ENCODE measurements around the gene TRIB2. TPM values are rescaled to one million over a fixed set of nuclear protein-coding genes. Genes with fewer than 3 reads are reported as not detected.

TRIB2 gene
- polyA plus RNA-seq, 1 experiment, result 12.2 TPM

- Histone ChIP-seq H3K27me3 (ENCODE audit: control insufficient read depth, insufficient read depth, low read length) (no peaks in the 10 kb centered on the region), H3K27ac (ENCODE audit: low read depth, low read length) (no peak overlapping the region), H3K9me3 (ENCODE audit: control insufficient read depth, insufficient read depth, low read length) (no peaks in the 10 kb centered on the region), H3K4me3 (ENCODE audit: low read depth, low read length) (no peak overlapping the region)
- CTCF ChIA-PET, result interaction anchor here (1.4 kb wide), 1 partner anchor 30 kb away, joined by 4 read pairs; the partner anchor contains the start of gene TRIB2
- POLR2A ChIA-PET, result no interaction called here
- TF ChIP-seq, protein P1, sequence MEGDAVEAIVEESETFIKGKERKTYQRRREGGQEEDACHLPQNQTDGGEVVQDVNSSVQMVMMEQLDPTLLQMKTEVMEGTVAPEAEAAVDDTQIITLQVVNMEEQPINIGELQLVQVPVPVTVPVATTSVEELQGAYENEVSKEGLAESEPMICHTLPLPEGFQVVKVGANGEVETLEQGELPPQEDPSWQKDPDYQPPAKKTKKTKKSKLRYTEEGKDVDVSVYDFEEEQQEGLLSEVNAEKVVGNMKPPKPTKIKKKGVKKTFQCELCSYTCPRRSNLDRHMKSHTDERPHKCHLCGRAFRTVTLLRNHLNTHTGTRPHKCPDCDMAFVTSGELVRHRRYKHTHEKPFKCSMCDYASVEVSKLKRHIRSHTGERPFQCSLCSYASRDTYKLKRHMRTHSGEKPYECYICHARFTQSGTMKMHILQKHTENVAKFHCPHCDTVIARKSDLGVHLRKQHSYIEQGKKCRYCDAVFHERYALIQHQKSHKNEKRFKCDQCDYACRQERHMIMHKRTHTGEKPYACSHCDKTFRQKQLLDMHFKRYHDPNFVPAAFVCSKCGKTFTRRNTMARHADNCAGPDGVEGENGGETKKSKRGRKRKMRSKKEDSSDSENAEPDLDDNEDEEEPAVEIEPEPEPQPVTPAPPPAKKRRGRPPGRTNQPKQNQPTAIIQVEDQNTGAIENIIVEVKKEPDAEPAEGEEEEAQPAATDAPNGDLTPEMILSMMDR (IDR thresholded peaks at IDR 0.05; ENCODE audit: low read depth, low read length), result no peak
- no peak for DNase-seq (ENCODE audit: low read depth, low spot score)
Measured at GRCh38 chr2:12686708-12687283, 29.9 kb upstream of the TRIB2 start.

DNA sequence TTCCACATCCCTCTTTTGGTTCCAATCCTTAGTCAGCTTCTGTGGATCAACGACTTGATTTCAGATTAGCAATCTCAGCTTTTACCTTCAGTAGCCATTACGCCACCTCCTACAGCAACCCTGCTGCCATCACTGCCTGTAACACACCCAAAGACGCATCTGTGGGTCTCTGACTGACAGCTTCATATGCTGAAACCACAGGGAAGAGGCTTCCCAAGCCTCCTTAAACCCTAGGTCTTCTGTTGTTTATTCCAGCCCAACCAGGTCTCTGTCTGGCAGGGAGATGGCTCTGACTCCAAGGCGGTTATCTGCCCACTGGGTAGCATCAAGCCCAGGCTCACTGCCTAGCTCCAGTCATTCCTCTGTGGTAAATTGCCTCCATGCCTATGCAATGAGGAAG lies 28.6 kb upstream of the TRIB2 start:
- H3K9me3 ChIP-seq (ENCODE audit: control insufficient read depth, insufficient read depth, low read length), result no peaks in the 10 kb centered on the region
- H3K27me3 ChIP-seq (ENCODE audit: control insufficient read depth, insufficient read depth, low read length), result no peaks in the 10 kb centered on the region
- CTCF ChIA-PET, result interaction anchor here (1.4 kb wide), 1 partner anchor 28 kb away, joined by 4 read pairs; the partner anchor contains the start of gene TRIB2
- POLR2A ChIA-PET, result no interaction called here
- H3K4me3 ChIP-seq (ENCODE audit: low read depth, low read length), result no peak overlapping the region
- no peak for DNase-seq (ENCODE audit: low read depth, low spot score)
- TF ChIP-seq, protein P1 (IDR thresholded peaks at IDR 0.05; ENCODE audit: low read depth, low read length), result no peak
- H3K27ac ChIP-seq (ENCODE audit: low read depth, low read length), result no peak overlapping the region

GRCh38 chr2:12688893-12689292 lies 27.8 kb upstream of the TRIB2 start:
- POLR2A ChIA-PET, result interaction anchor here (0.6 kb wide), 1 partner anchor 286 kb away, joined by 3 read pairs; no protein-coding TSS in a partner anchor
- CTCF ChIA-PET, result no interaction called here
- TF ChIP-seq, protein P1 (IDR thresholded peaks at IDR 0.05; ENCODE audit: low read depth, low read length), result no peak
- H3K4me3 ChIP-seq (ENCODE audit: low read depth, low read length), result no peak overlapping the region
- H3K9me3 ChIP-seq (ENCODE audit: control insufficient read depth, insufficient read depth, low read length), result no peaks in the 10 kb centered on the region
- H3K27ac ChIP-seq (ENCODE audit: low read depth, low read length), result no peak overlapping the region
- DNase-seq (ENCODE audit: low read depth, low spot score), result no peak
- no peaks in the 10 kb centered on the region for H3K27me3 ChIP-seq (ENCODE audit: control insufficient read depth, insufficient read depth, low read length)

DNA sequence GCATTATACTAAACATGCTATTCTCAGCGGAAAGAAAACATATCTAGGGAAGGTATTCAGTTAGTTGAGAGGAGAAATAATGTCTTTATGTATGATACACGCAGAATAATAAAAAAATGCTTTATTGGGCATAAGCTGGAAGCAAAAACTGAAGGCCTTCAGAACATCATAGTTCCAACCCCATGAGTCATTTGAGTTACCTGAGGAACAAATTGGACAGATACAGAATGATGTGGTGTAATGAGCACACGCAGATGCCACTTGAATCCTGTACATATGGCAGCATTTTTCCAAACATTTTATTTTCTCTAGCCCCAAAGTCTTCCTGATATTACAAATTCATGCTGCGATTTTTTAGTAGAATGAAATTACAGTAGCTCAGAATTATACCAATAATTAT lies 23.2 kb upstream of the TRIB2 start:
- TF ChIP-seq, protein P1 (IDR thresholded peaks at IDR 0.05; ENCODE audit: low read depth, low read length), result no peak
- CTCF ChIA-PET, result interaction anchor here (1.0 kb wide), 1 partner anchor 830 kb away, joined by 3 read pairs; no protein-coding TSS in a partner anchor
- POLR2A ChIA-PET, result no interaction called here
- Histone ChIP-seq H3K27me3 (ENCODE audit: control insufficient read depth, insufficient read depth, low read length) (no peaks in the 10 kb centered on the region), H3K27ac (ENCODE audit: low read depth, low read length) (no peak overlapping the region), H3K4me3 (ENCODE audit: low read depth, low read length) (no peak overlapping the region), H3K9me3 (ENCODE audit: control insufficient read depth, insufficient read depth, low read length) (no peaks in the 10 kb centered on the region)
- DNase-seq (ENCODE audit: low read depth, low spot score), result no peak

DNA sequence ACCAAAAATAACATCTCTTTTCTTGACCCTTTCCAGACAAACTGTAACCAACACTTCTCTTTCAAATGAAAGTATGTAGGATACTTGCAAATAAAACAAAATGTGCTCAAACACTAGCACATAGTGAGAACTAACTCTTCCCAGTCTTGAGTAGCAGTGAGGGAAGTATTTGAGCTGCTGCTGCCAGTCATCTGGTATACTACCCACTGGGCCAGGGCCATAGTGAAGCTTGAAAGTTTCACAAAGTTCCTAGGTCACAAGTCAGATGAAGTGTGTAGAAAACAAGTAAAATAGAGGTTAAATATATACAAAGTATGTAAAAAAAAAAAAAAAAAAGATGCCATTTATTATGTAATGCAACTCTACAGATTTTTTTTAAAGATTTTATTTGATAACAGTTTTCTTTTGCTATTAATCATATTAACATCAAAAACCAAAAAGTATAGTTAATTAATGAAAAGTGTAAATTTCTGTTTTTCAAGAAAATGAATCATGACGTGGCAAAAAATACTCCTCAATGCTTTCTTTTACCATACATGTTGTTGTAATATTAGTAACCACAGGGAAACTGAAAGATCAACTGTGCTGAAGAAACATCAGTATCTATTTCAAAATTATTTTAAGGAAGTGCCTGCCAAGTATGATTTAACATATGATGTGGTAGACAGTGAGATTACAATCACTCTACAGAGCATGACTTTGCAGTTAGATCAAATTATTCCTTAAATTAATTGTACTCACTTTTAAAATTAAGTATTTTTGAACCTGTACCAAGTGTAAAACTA lies 21.6 kb upstream of the TRIB2 start:
- CTCF ChIA-PET, result interaction anchor here (0.6 kb wide), 1 partner anchor 242 kb away, joined by 7 read pairs; no protein-coding TSS in a partner anchor
- no peaks in the 10 kb centered on the region for H3K27me3 ChIP-seq (ENCODE audit: control insufficient read depth, insufficient read depth, low read length)
- H3K4me3 ChIP-seq (ENCODE audit: low read depth, low read length), result no peak overlapping the region
- TF ChIP-seq, protein P1 (IDR thresholded peaks at IDR 0.05; ENCODE audit: low read depth, low read length), result no peak
- DNase-seq (ENCODE audit: low read depth, low spot score), result no peak
- H3K27ac ChIP-seq (ENCODE audit: low read depth, low read length), result no peak overlapping the region
- POLR2A ChIA-PET, result no interaction called here
- H3K9me3 ChIP-seq (ENCODE audit: control insufficient read depth, insufficient read depth, low read length), result no peaks in the 10 kb centered on the region

All from AG04450 (cell line).